Measurements from ENCODE around the gene ADARB1.

ADARB1 gene

GRCh38 chr21:45078371-45078770 lies 4.0 kb downstream of the ADARB1 start:
- Histone ChIP-seq H3K27ac (ENCODE audit: extremely low read depth, low read depth, low read length) (no peak overlapping the region), H3K9me3 (ENCODE audit: control insufficient read depth, insufficient read depth, low read depth, low read length) (no peaks in the 10 kb centered on the region), H3K4me3 (ENCODE audit: low read depth, low read length) (no peak overlapping the region), H3K4me1 (ENCODE audit: control insufficient read depth, insufficient read depth, low read length) (peaks cover 3% of the 10 kb centered on the region; the same call in 1 of the 2 replicates), H3K36me3 (ENCODE audit: control insufficient read depth in 2 of 2, insufficient read depth in 1 of 2, low read length in 2 of 2) (peaks cover 0 to 6% of the 10 kb centered on the region in 2 experiments; a peak in 1 of 3 replicates)
- POLR2A ChIA-PET = no interaction called here
- CTCF ChIA-PET = interaction anchor here (1.3 to 6.8 kb wide), 4 partner anchors 50 to 129 kb away, joined by 7 to 61 read pairs (median 20); no protein-coding TSS in a partner anchor
- TF ChIP-seq BCL11A (tag by site-specific recombination; IDR thresholded peaks at IDR 0.05; ENCODE audit: low read depth) = no peak
- no peak for TF ChIP-seq MYNN (tag by site-specific recombination; IDR thresholded peaks at IDR 0.05; ENCODE audit: borderline replicate concordance)
- TF ChIP-seq PRDM4 (tag by site-specific recombination; IDR thresholded peaks at IDR 0.05) = no peak
- TF ChIP-seq ZNF558 (tag by site-specific recombination; IDR thresholded peaks at IDR 0.05) = no peak
- no peak for TF ChIP-seq ZNF791 (tag by site-specific recombination; IDR thresholded peaks at IDR 0.05)
- no peak for TF ChIP-seq ZSCAN16 (tag by site-specific recombination; IDR thresholded peaks at IDR 0.05)
- no peak for TF ChIP-seq ZBTB8A (tag by site-specific recombination; IDR thresholded peaks at IDR 0.05)
- TF ChIP-seq ZNF544 (tag by site-specific recombination; IDR thresholded peaks at IDR 0.05) = no peak
- no peak for TF ChIP-seq KLF8 (tag by site-specific recombination; IDR thresholded peaks at IDR 0.05)
- TF ChIP-seq ZNF121 (tag by site-specific recombination; IDR thresholded peaks at IDR 0.05) = no peak
- TF ChIP-seq ZNF214 (tag by site-specific recombination; IDR thresholded peaks at IDR 0.05; ENCODE audit: borderline replicate concordance) = no peak
- TF ChIP-seq ZNF302 (tag by site-specific recombination; IDR thresholded peaks at IDR 0.05; ENCODE audit: low read depth) = no peak
- TF ChIP-seq ZBTB10 (tag by site-specific recombination; IDR thresholded peaks at IDR 0.05) = no peak
- TF ChIP-seq PRDM10 (tag by site-specific recombination; IDR thresholded peaks at IDR 0.05) = no peak
- TF ChIP-seq ZNF473 (tag by site-specific recombination; IDR thresholded peaks at IDR 0.05) = no peak
- no peak for TF ChIP-seq ZFP69B (tag by site-specific recombination; IDR thresholded peaks at IDR 0.05)
- TF ChIP-seq ZNF513 (tag by site-specific recombination; IDR thresholded peaks at IDR 0.05) = no peak
